Fibroblast of pulmonary artery (primary cell): Measurements from ENCODE around the gene PLIN5.

Experiments used
- DNase-seq: peaks from one replicate; pipeline ENCODE4 v3.0.0-alpha.2; 2010; ENCODE audit warnings: low read depth
- H3K4me3 ChIP-seq: replicated peaks from 2 replicates; pipeline ENCODE4 v1.5.1; 2011; ENCODE audit warnings: low read depth, mild to moderate bottlenecking, control low read depth, low read length, moderate library complexity
- CTCF ChIP-seq: IDR thresholded peaks from 2 replicates; pipeline ENCODE4 v1.5.1; 2011; ENCODE audit warnings: mild to moderate bottlenecking, control low read depth, low read length, inconsistent platforms; ENCODE audit errors: missing control alignments

The PLIN5 gene

GRCh38 chr19:4556597-4557127 lies 21.6 kb upstream of the PLIN5 start:
- DNase-seq = no peak
- TF ChIP-seq CTCF = no peak
- no peak overlapping the region for H3K4me3 ChIP-seq

GRCh38 chr19:4555657-4556561 lies 20.9 kb upstream of the PLIN5 start:
- TF ChIP-seq CTCF = no peak
- DNase-seq = no peak
- no peak overlapping the region for H3K4me3 ChIP-seq

DNA sequence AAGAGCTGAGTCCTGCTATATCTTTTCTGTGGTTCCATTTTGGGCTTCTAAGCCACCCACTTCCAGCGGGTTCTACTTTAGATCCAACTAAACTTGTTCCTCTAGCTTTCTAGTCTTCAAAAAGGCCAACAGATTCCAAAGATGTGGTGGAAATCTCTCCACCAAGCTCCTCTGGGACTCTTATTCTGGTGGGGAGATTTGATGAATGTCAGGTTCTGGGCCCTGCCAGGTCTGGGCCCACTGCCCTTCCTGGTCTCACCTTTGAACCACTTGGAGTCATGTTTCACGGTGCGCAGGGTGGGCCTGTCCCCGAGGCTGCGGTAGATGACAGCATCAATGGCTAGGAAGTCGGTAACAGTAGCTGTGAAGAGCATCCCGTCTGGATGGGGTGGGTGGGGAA lies 19.7 kb upstream of the PLIN5 start:
- DNase-seq = no peak
- H3K4me3 ChIP-seq = no peak overlapping the region
- no peak for TF ChIP-seq CTCF

DNA sequence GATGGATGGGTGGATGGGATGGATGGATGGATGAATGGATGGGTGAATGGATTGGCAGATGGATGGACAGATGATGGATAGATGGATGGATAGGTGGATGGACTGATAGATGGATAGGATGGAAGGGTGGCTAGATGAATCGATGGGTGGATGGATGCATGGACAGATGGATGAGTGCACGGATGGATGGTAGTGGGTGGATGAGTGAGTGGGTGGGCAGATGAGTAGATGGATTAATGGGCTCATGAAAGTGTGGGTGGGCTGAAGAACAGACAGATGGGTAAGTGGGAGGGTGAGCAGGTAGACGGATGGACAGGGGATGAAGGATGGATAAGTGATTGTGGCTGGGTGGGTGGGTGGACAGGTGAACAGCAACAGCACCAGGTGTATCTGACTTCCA lies 18.8 kb upstream of the PLIN5 start:
- TF ChIP-seq CTCF = no peak
- DNase-seq = no peak
- H3K4me3 ChIP-seq = no peak overlapping the region

GRCh38 chr19:4553092-4553695 lies 18.2 kb upstream of the PLIN5 start:
- no peak for TF ChIP-seq CTCF
- DNase-seq = no peak

DNA sequence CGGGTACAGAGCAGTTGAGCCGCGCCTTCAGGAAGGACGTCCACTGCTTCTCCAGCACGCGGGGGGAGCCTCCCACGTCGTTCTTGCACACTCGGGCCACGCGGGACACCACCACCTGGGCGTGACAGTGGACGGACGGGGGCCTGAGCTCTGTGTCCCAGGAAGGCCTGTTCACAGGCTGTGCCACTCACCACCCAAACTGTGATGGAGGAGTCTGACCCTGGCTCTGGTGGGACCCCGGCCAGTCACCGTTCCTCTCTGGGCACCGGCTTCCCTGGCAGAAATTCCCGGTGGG lies 17.4 kb upstream of the PLIN5 start:
- DNase-seq = no peak
- TF ChIP-seq CTCF = no peak
- no peak overlapping the region for H3K4me3 ChIP-seq

More at GRCh38 chr19:4553092-4553695, 18.2 kb upstream of the PLIN5 start:
- no peak overlapping the region for H3K4me3 ChIP-seq
